Mammary epithelial cell (primary cell): ENCODE results near the gene CTSD.

Experiments
- EZH2 ChIP-seq: IDR thresholded peaks from 2 replicates; pipeline ENCODE4 v1.6.1; 2012; ENCODE audit warnings: low read length, inconsistent platforms, borderline replicate concordance
- TF ChIP-seq, protein P1 (sequence below), 2 donors: IDR thresholded peaks in 1 of 2; conservative IDR thresholded peaks in 1 of 2; 2 replicates each; pipeline ENCODE4 v1.5.1; 2011 to 2012; ENCODE audit warnings: inconsistent platforms in 2 of 2, low read length in 2 of 2, mild to moderate bottlenecking in 2 of 2, control low read depth in 1 of 2, low read depth in 1 of 2; ENCODE audit not compliant: insufficient read depth in 1 of 2; ENCODE audit errors: extremely low read depth in 1 of 2

- TF ChIP-seq, protein P1, sequence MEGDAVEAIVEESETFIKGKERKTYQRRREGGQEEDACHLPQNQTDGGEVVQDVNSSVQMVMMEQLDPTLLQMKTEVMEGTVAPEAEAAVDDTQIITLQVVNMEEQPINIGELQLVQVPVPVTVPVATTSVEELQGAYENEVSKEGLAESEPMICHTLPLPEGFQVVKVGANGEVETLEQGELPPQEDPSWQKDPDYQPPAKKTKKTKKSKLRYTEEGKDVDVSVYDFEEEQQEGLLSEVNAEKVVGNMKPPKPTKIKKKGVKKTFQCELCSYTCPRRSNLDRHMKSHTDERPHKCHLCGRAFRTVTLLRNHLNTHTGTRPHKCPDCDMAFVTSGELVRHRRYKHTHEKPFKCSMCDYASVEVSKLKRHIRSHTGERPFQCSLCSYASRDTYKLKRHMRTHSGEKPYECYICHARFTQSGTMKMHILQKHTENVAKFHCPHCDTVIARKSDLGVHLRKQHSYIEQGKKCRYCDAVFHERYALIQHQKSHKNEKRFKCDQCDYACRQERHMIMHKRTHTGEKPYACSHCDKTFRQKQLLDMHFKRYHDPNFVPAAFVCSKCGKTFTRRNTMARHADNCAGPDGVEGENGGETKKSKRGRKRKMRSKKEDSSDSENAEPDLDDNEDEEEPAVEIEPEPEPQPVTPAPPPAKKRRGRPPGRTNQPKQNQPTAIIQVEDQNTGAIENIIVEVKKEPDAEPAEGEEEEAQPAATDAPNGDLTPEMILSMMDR (conservative IDR thresholded peaks at IDR 0.05 in 1 of 2, IDR thresholded peaks at IDR 0.05 in 1 of 2; ENCODE audit: extremely low read depth in 1 of 2, insufficient read depth in 1 of 2, low read depth in 1 of 2, low read length in 2 of 2) = no peak
- TF ChIP-seq EZH2 = no peak
Measured at GRCh38 chr11:1737080-1737757, 26.5 kb downstream of the CTSD start.
